GM21576 (cell line): ENCODE measurements around the gene KLHL42.
A peak's percentile ranks its signal among the peaks of the same experiment; 100 is the strongest.
"Not testable (repeated sequence)": the region's sequence is repeated elsewhere in the genome, so short reads cannot be mapped to it uniquely, and the experiment has no call there.

Experiments
- ATAC-seq: cut with Tn5 transposase; IDR thresholded peaks from one replicate; pipeline ENCODE4 v1.9.1; 2021; ENCODE audit warnings: mild to moderate bottlenecking, moderate library complexity; ENCODE audit not compliant: unreplicated experiment

Gene KLHL42

GRCh38 chr12:27814851-27815591, 35.0 kb downstream of the KLHL42 start:
- ATAC-seq, result no peak

DNA sequence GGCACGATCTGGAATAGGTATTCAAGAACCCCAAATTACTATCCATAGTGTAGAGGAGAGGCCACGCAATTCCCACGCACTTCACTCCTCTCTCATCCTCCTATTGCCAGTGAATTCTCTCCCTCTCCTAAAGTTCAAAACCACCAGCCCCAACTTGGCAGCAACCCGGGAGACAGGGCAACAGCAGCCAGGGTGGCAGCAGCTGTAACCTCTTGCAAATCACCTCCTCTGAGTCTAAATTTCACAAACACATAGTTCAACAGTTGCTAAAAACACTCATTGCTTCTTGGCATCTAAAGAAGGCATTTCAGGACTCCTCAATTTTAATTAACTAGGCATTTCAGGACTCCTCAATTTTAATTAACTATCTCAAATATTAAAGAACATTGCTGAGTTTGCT, 37.7 kb downstream of the KLHL42 start:
- ATAC-seq, result no peak

- ATAC-seq, result no peak
Measured at GRCh38 chr12:27818401-27818918, 38.4 kb downstream of the KLHL42 start.

- no peak for ATAC-seq
Measured at GRCh38 chr12:27820564-27820963, 40.5 kb downstream of the KLHL42 start.

- ATAC-seq, result peak; percentile 23
Measured at GRCh38 chr12:27821259-27821973, 41.4 kb downstream of the KLHL42 start.

- peak; percentile 61 for ATAC-seq
Measured at GRCh38 chr12:27822076-27822712, 42.2 kb downstream of the KLHL42 start.

DNA sequence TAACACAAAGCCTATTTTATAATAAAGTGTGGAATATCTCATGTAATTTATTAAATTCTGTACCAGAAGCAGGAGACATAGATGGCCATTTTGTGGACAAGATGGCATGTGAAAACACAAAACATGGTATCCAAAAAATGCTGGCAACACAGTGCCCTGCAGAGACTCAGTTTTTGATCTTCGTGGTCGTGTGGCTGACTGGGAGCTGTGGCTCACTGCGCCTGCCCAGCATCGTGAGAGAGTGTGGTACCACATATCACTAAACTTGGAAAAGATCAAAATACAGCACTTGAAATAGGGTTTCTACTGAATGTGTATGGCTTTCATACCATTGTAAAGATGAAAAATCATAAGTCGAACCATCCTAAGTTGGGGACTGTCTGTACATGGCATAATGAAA, 43.0 kb downstream of the KLHL42 start:
- ATAC-seq, result no peak

DNA sequence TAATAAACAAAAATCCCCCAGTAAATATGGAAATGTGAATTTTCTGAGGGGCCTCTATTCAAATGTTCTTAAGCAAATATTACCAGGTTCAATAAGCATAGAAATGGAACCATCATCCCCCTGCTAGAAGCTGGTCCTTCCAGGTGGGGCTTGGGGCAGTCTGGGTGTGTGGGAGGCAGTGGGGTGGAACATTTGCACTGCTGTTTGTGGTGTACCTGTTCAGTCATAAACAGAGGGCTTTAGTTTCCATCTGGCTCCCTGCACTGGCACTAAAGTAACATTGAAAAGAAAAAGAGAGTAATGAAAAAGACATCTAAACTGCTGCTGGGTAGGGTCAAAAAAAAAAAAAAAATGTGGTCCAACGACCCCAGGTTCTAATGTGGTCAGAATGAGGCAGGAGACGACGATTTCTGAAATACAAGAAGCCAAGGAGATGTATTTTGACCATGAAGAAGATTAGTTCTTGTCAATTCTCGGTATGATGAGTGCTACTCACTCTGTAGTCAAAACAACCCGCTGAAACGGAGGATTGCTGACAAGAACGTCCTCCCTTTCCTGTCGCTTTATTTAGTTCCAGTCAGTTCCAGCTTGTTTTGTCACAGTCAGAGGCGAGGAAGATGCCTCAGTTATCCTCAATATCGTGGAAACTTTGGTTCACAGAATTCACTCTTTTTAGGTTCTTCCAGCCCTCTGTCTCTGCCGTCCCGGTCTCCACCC, 44.3 kb downstream of the KLHL42 start:
- ATAC-seq, result peak; percentile 66

GRCh38 chr12:27826076-27826475, 46.0 kb downstream of the KLHL42 start:
- ATAC-seq, result no peak

GRCh38 chr12:27828196-27828595, 48.2 kb downstream of the KLHL42 start:
- no peak for ATAC-seq

DNA sequence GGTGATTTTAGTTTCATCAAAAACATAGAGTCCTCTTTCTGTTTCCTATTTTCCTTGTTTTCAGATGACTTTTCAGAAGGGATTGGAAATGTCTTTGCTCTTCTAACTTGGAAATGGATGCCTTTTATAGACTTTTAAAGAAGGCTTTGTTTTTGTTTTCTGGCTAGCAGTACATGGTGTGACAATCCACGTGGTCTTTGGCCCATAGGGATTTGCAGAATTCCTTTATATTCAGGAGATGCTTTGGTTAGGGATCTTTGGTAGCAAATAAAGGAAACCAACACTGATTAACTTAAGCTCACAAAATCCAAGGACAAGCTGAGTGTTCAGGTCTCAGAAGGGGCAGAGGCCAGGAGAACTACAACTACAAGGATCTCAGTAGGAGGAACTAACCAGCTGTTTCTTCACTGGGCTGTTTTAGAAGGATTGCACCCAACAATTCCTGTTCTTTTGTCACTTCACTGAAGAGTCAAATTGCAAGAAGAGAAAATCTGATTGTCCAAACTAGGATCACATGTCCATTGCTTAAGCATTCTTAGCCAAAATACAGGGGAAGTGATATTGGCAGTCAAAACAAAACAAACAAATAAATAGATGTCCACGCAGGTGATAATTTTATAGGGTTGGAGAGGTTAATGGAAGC, 58.6 kb downstream of the KLHL42 start:
- ATAC-seq, result no peak

GRCh38 chr12:27840229-27840999, 60.4 kb downstream of the KLHL42 start:
- no peak for ATAC-seq

DNA sequence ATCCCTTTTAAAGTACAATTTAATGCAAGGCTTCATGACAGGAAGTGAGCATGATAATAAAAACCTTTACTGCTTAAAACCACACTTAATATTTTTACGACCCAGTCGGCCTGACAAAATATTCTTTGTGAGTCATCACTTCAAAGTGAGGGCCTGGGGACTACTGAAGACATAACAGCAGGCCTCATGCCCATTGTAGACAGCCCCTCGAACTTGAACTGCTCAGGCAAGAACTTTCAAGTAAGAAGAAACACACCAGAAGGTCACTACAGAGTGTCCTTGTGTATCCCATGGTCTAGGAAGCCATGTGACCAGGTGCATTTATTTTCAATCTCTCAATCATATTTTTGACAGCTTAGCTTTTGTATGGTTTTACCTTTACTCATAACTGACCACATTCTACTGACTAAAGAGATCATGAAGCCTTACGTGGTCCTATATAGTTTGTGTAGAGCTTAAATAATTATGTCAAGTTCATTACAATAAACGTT, 61.4 kb downstream of the KLHL42 start:
- no peak for ATAC-seq

DNA sequence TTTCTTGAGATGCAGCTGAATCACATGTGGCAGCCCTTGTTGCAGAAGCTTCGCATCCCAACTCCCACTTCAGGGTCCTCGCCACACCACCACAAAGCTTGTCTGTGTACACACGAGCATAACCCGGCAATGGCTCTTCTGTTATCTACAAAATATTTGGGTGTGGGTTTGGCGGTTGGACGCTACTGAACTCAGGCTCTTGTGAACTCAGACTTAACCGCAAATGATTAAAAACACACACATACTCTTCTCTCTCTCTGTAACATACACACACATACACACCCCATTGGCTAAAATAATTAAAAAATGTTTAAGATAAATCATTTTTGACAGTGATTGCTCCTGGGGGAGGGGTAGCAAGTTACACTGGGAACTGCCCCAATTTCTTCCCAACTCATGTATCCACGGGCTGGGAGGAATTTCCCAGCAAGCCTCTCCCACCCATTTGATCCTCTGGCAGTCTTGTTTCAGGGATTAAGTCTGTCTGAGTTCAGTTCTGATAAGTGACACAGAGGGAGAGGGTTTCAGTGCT, 63.7 kb downstream of the KLHL42 start:
- no peak for ATAC-seq

DNA sequence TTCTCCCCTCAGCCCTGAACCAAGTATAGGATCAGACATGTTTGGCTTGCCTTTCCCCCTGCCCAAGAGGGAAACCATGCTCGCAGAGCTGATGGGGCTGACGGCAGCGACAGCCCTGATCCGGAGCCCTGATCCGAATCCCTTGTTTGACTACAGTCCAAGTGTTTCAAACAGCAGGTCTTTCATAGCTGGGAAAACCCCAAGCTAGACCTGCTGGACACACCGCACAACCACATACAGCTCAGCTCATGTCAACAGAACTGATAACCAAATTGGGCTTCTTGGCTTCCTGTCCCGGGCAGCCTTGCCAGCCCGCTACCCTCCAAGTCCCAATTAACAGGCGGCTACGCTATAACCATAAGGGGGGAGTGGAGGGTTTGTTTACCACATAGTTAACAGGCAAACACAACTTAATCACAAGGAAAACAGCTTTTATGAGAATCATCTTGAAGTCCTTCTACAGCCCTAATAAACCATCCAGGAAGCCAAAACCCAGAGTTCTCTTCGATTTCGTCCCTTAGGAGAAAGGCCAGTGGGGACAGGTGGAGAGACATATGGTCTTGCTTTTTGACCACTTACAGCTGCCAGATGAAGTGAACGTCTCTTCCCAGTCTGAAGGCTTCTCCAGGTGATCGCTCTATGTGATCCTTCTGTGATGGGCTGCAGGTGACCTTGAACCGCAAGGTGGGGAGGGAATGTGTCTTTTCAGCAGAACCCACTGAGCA, 64.5 kb downstream of the KLHL42 start:
- ATAC-seq, result no peak

DNA sequence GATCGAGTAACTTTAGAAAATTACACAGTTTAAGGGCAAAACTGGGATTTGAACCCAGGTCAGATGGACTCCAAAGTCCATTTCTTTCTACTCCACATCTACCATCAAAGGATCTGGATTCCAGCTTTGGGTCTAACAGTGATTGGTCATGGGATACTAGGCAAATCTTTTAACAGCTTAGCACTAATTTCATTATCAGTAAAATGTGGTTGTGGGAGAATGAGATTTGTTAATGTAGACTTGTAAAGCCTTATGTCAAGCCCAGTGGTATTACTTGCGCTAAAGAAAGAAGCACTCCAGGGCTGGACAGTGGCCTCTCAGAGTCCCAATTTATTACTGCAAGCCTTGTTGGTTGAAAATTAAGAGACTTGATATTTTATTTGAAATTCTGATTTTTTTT, 65.2 kb downstream of the KLHL42 start:
- ATAC-seq, result no peak

DNA sequence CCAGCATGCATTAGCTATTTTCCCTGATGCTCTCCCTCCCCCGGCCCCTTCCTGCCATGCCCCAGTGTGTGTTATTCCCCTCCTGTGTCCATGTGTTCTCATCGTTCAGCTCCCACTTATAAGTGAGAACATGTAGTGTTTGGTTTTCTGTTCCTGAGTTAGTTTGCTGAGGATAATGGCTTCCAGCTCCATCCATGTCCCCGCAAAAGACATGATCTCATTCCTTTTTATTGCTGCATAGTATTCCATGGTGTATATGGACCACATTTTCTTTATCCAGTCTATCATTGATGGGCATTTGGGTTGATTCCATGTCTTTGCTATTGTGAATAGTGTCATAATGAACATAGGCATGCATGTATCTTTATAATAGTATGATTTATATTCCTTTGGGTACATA, 65.7 kb downstream of the KLHL42 start:
- ATAC-seq, result not testable (repeated sequence)

GRCh38 chr12:27847293-27847692, 67.3 kb downstream of the KLHL42 start:
- not testable (repeated sequence) for ATAC-seq

- no peak for ATAC-seq
Measured at GRCh38 chr12:27851311-27851710, 71.3 kb downstream of the KLHL42 start.
